Upper lobe of left lung (tissue), 6 donors: ENCODE measurements around the gene FBXL17. TPM values are rescaled to one million over a fixed set of nuclear protein-coding genes. Genes with fewer than 3 reads are reported as not detected.

Source experiments
- ATAC-seq, 2 donors: fragments of 200-7000 bp; cut with Tn5 transposase; one replicate each; pipeline ENCODE4 v1.9.1; 2022; ENCODE audit warnings: mild to moderate bottlenecking in 2 of 2, moderate library complexity in 2 of 2; ENCODE audit not compliant: low FRiP score in 2 of 2
- DNase-seq, 2 donors: peaks; one replicate each; pipeline ENCODE4 v3.0.0-alpha.2; 2019 to 2020
- H3K27ac ChIP-seq, 4 donors: fragments of 200-600 bp; sonication (generic); one replicate each; pipeline ENCODE4 v1.5.1; 2016 to 2019
- H3K27me3 ChIP-seq, 4 donors: fragments of 200-600 bp; sonication (generic); one replicate each; pipeline ENCODE4 v1.5.1; 2017 to 2019
- H3K36me3 ChIP-seq, 4 donors: fragments of 200-600 bp; sonication (generic); one replicate each; pipeline ENCODE4 v1.5.1; 2016 to 2019
- H3K4me1 ChIP-seq, 4 donors: fragments of 200-600 bp; sonication (generic); one replicate each; pipeline ENCODE4 v1.5.1; 2018 to 2019
- H3K4me3 ChIP-seq, 4 donors: fragments of 200-600 bp; sonication (generic); one replicate each; pipeline ENCODE4 v1.5.1; 2017 to 2019; ENCODE audit warnings: mild to moderate bottlenecking in 2 of 4, moderate library complexity in 1 of 4
- H3K9me3 ChIP-seq, 4 donors: fragments of 200-600 bp; sonication (generic); one replicate each; pipeline ENCODE4 v1.5.1; 2018 to 2019
- CTCF ChIP-seq, 6 experiments: fragments of 450-650 bp in 4 of 6; fragments of 200-600 bp in 2 of 6; sonication (generic) in 2 of 6; IDR thresholded peaks; one replicate each; pipeline ENCODE4 v1.5.1; 2016 to 2019; ENCODE audit warnings: antibody characterized with exemption in 6 of 6
- EP300 ChIP-seq, 4 donors: sonication (generic); formaldehyde crosslinking; IDR thresholded peaks; one replicate each; pipeline ENCODE4 v1.5.1; 2017; ENCODE audit warnings: antibody characterized with exemption in 4 of 4, control low read depth in 2 of 4
- POLR2A ChIP-seq, 4 donors: fragments of 450-650 bp; IDR thresholded peaks; one replicate each; pipeline ENCODE4 v1.5.1; 2016 to 2017; ENCODE audit warnings: antibody characterized with exemption in 4 of 4, mild to moderate bottlenecking in 2 of 4
- POLR2AphosphoS5 ChIP-seq, 2 donors: sonication (generic); formaldehyde crosslinking; IDR thresholded peaks; one replicate each; pipeline ENCODE4 v1.5.1; 2017; ENCODE audit warnings: antibody characterized with exemption in 2 of 2
- WGBS, 2 donors: methylation state at CpG; one replicate each; pipeline ENCODE4 v1.1.5; 2017 to 2018; 5-methylcytosine and 5-hydroxymethylcytosine counted together
- small RNA-seq, 4 donors: library from RNA; depleted of rRNA; stranded (forward); fragments of <200 nt; gene quantifications; one replicate each; pipeline ENCODE3, GENCODE V24; 2016
- total RNA-seq, 6 donors: library from RNA; depleted of rRNA in 4 of 6; stranded (reverse); fragments of >200 nt in 4 of 6; gene quantifications; one replicate each; pipeline versions ENCODE4 v1.1.0 to v1.2.1, GENCODE V29; 2016 to 2021
- donor health status: DM: no; HTN: no; CAD: no; lungs with moderate emphysema.
- donor health status: DM: no; HTN: yes; CAD: no; lungs with severe emphysema.

The FBXL17 gene
- total RNA-seq, 6 donors from 2014 or later: 10.0 to 47.1 (median 16.9) TPM

DNA sequence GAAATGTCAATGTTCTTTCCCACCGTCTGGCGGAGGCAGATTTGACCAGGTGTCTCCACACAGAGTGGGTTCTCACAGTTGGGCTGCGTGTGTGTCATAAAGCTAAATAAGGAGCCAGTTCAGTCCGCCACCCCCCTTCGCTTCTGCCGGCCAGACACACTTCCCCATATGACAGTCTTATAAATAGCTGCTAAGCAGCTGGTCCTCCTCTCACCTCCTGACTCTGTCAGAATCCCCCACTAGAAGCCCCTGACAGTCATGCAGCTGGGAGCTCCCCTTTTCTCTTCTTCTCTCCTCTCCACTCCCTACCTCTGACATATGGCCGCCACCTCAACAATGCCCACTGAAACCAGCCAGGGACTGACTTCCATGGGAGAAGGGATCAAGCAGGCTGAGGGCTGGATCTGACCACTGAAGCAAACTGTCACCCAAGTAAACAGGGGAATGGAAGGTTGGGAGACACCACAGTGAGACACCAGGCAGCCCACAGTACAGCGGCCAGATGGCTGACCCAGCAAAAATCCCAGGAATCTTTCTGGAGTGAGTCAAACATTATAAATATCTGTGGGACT lies 569.2 kb downstream of the FBXL17 start:
- Histone ChIP-seq H3K27ac (no peak overlapping the region), H3K9me3 (no peaks in the 10 kb centered on the region), H3K36me3 (no peaks in the 10 kb centered on the region), H3K27me3 (no peaks in the 10 kb centered on the region), H3K4me1 (no peaks in the 10 kb centered on the region), H3K4me3 (no peak overlapping the region)
- no peak for DNase-seq
- ATAC-seq: no peak
- 70 to 75% methylated on average over 8 of the region's 8 CpGs for WGBS, 2 donors
- no peak for TF ChIP-seq POLR2AphosphoS5 (IDR thresholded peaks at IDR 0.05)
- TF ChIP-seq CTCF (IDR thresholded peaks at IDR 0.05): no peak

DNA sequence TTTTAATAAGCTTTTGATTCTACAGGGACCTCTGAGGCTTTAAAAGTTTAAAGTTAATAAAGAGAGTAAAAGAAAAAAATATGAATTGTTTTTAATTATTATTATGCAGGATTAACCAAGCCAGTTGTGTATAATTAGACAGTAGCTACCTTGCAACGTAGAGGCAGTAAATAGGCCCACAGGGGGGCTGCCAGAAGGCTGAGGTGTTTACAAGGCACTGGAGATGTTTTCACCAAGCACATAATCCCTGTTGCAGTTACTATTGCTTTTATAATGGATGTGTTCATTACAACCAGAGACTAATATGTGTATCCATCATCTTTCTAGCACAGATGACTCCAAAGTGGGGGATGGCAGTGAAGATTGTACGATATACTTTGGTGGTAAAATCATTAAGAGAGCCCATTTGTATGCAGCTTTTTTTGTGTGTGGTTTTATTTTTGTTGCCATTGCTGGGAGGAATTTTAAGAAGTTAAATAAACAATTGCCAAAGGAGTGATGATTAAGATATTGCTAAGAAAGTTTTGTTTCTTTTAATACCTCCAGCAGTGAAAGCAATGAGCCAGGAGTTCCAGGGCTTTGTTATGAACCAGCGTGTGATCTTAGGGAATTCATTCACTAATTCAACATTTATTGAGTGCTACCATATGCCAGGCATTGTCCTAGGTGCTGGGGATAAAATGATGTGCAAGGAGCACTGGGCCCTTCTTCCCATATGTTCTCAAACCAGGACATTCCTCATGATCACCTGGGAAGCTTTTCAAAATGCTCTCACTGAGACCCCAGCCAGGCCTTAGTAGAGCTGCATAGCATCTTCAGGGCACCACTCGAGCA lies 572.5 kb downstream of the FBXL17 start:
- Histone ChIP-seq H3K4me1 (no peaks in the 10 kb centered on the region), H3K4me3 (no peak overlapping the region), H3K36me3 (no peaks in the 10 kb centered on the region), H3K27me3 (no peaks in the 10 kb centered on the region), H3K27ac (no peak overlapping the region), H3K9me3 (no peaks in the 10 kb centered on the region)
- ATAC-seq: no peak
- WGBS, 2 donors: 72% methylated on average over 4 of the region's 4 CpGs
- DNase-seq: no peak
- no peak for TF ChIP-seq POLR2AphosphoS5 (IDR thresholded peaks at IDR 0.05)
- no peak for TF ChIP-seq EP300 (IDR thresholded peaks at IDR 0.05)
- no peak for TF ChIP-seq POLR2A (IDR thresholded peaks at IDR 0.05)
- no peak for TF ChIP-seq CTCF (IDR thresholded peaks at IDR 0.05)

Small RNA genes lying within 50 kb of the gene (small RNA-seq; reads per million reads assigned to genes)
- gene RN7SKP122: 0 reads per million in 4 donors
